Measurements from ENCODE around the gene ADAMTSL1.

ADAMTSL1 gene

GRCh38 chr9:18775930-18776329 lies 302.0 kb downstream of the ADAMTSL1 start:
- no peak for DNase-seq (ENCODE audit: low read depth, low spot score)

- DNase-seq (ENCODE audit: low read depth, low spot score), result no peak
These were observed 303.2 kb downstream of the ADAMTSL1 start for GRCh38 chr9:18776836-18777820.

GRCh38 chr9:18778147-18778546 lies 304.2 kb downstream of the ADAMTSL1 start:
- no peak for DNase-seq (ENCODE audit: low read depth, low spot score)

- DNase-seq (ENCODE audit: low read depth, low spot score), result no peak
These were observed 304.9 kb downstream of the ADAMTSL1 start for GRCh38 chr9:18778846-18779245.

- no peak for DNase-seq (ENCODE audit: low read depth, low spot score)
These were observed 310.0 kb downstream of the ADAMTSL1 start for GRCh38 chr9:18783909-18784308.

GRCh38 chr9:18785604-18786003 lies 311.7 kb downstream of the ADAMTSL1 start:
- no peak for DNase-seq (ENCODE audit: low read depth, low spot score)

GRCh38 chr9:18786196-18786595 lies 312.2 kb downstream of the ADAMTSL1 start:
- no peak for DNase-seq (ENCODE audit: low read depth, low spot score)

- no peak for DNase-seq (ENCODE audit: low read depth, low spot score)
These were observed 313.1 kb downstream of the ADAMTSL1 start for GRCh38 chr9:18786911-18787650.

GRCh38 chr9:18788256-18788655 lies 314.3 kb downstream of the ADAMTSL1 start:
- no peak for DNase-seq (ENCODE audit: low read depth, low spot score)

GRCh38 chr9:18791074-18791473 lies 317.1 kb downstream of the ADAMTSL1 start:
- no peak for DNase-seq (ENCODE audit: low read depth, low spot score)

GRCh38 chr9:18793122-18793521 lies 319.2 kb downstream of the ADAMTSL1 start:
- DNase-seq (ENCODE audit: low read depth, low spot score), result no peak

GRCh38 chr9:18795947-18796671 lies 322.2 kb downstream of the ADAMTSL1 start:
- no peak for DNase-seq (ENCODE audit: low read depth, low spot score)

- DNase-seq (ENCODE audit: low read depth, low spot score), result no peak
These were observed 322.8 kb downstream of the ADAMTSL1 start for GRCh38 chr9:18796696-18797270.

- DNase-seq (ENCODE audit: low read depth, low spot score), result no peak
These were observed 324.2 kb downstream of the ADAMTSL1 start for GRCh38 chr9:18798106-18798505.

- DNase-seq (ENCODE audit: low read depth, low spot score), result no peak
These were observed 324.7 kb downstream of the ADAMTSL1 start for GRCh38 chr9:18798508-18799290.

GRCh38 chr9:18799428-18799827 lies 325.5 kb downstream of the ADAMTSL1 start:
- no peak for DNase-seq (ENCODE audit: low read depth, low spot score)

GRCh38 chr9:18800579-18800978 lies 326.6 kb downstream of the ADAMTSL1 start:
- DNase-seq (ENCODE audit: low read depth, low spot score), result no peak

- DNase-seq (ENCODE audit: low read depth, low spot score), result no peak
These were observed 331.4 kb downstream of the ADAMTSL1 start for GRCh38 chr9:18805386-18805785.

- no peak for DNase-seq (ENCODE audit: low read depth, low spot score)
These were observed 332.5 kb downstream of the ADAMTSL1 start for GRCh38 chr9:18806232-18807080.

- DNase-seq (ENCODE audit: low read depth, low spot score), result no peak
These were observed 336.6 kb downstream of the ADAMTSL1 start for GRCh38 chr9:18810581-18810980.
